Activated CD4-positive, CD25-positive, alpha-beta regulatory T cell (primary cell): Measurements from ENCODE around the gene KRT222.
A peak's percentile ranks its signal among the peaks of the same experiment; 100 is the strongest.

Experiments used
- DNase-seq, 4 experiments: peaks; one replicate each; lab custom pipeline; 2025; lab: John Stamatoyannopoulos, UW

Gene KRT222

GRCh38 chr17:40651939-40652338 is 13.0 kb downstream of the KRT222 start:
- DNase-seq: no peak

GRCh38 chr17:40648384-40648968 is 16.5 kb downstream of the KRT222 start:
- DNase-seq: no peak

- peak; percentile 50 to 60 (median 54) for DNase-seq
Observed at GRCh38 chr17:40647624-40648383, 17.2 kb downstream of the KRT222 start, which contains the start of gene SMARCE1. Gene SMARCE1, minus strand, starts transcription at chr17:40647818. Its CDS starts 2,016 bp downstream, at chr17:40645802.

GRCh38 chr17:40646791-40647623 is 18.0 kb downstream of the KRT222 start:
- DNase-seq: peak in 3 of 4 experiments; percentile 19 to 34 (median 31)

- no peak for DNase-seq
Observed at GRCh38 chr17:40645943-40646342, 19.0 kb downstream of the KRT222 start.

- no peak for DNase-seq
Observed at GRCh38 chr17:40645291-40645690, 19.7 kb downstream of the KRT222 start.

- no peak for DNase-seq
Observed at GRCh38 chr17:40637931-40638330, 27.0 kb downstream of the KRT222 start.

GRCh38 chr17:40633871-40634270 is 31.1 kb downstream of the KRT222 start:
- DNase-seq: no peak

GRCh38 chr17:40632216-40632615 is 32.8 kb downstream of the KRT222 start:
- no peak for DNase-seq

GRCh38 chr17:40629842-40630241 is 35.1 kb downstream of the KRT222 start:
- DNase-seq: no peak

- DNase-seq: no peak
Observed at GRCh38 chr17:40625311-40625710, 39.7 kb downstream of the KRT222 start.

- DNase-seq: no peak
Observed at GRCh38 chr17:40623419-40624210, 41.4 kb downstream of the KRT222 start.

GRCh38 chr17:40622509-40622928 is 42.5 kb downstream of the KRT222 start:
- DNase-seq: no peak

GRCh38 chr17:40621578-40621977 is 43.4 kb downstream of the KRT222 start:
- DNase-seq: no peak

- DNase-seq: no peak
Observed at GRCh38 chr17:40621019-40621418, 44.0 kb downstream of the KRT222 start.

- DNase-seq: no peak
Observed at GRCh38 chr17:40618754-40619625, 46.0 kb downstream of the KRT222 start.

- DNase-seq: no peak
Observed at GRCh38 chr17:40617678-40618240, 47.2 kb downstream of the KRT222 start.

- no peak for DNase-seq
Observed at GRCh38 chr17:40616592-40616991, 48.4 kb downstream of the KRT222 start.

- no peak for DNase-seq
Observed at GRCh38 chr17:40615841-40616476, 49.0 kb downstream of the KRT222 start.
